ENCODE measurements around the gene TMOD2.

TMOD2 gene

GRCh38 chr15:51799282-51800252 is 48.2 kb downstream of the TMOD2 start:
- no peaks in the 10 kb centered on the region for H3K9me3 ChIP-seq (ENCODE audit: severe bottlenecking)
- no peaks in the 10 kb centered on the region for H3K27me3 ChIP-seq (ENCODE audit: insufficient read depth, low read depth, severe bottlenecking)
- TF ChIP-seq CTCF (IDR thresholded peaks at IDR 0.05; ENCODE audit: low read depth, low read length): no peak
- H3K27ac ChIP-seq: no peak overlapping the region
- DNase-seq: no peak
- peaks cover 2% of the 10 kb centered on the region; the same call in 1 of the 2 replicates for H3K36me3 ChIP-seq
- no peak overlapping the region for H3K4me3 ChIP-seq (ENCODE audit: low read depth, low read length)

- Histone ChIP-seq H3K27me3 (ENCODE audit: insufficient read depth, low read depth, severe bottlenecking) (no peaks in the 10 kb centered on the region), H3K9me3 (ENCODE audit: severe bottlenecking) (no peaks in the 10 kb centered on the region), H3K36me3 (peaks cover 2% of the 10 kb centered on the region; the same call in 1 of the 2 replicates), H3K27ac (no peak overlapping the region), H3K4me3 (ENCODE audit: low read depth, low read length) (no peak overlapping the region)
- TF ChIP-seq CTCF (IDR thresholded peaks at IDR 0.05; ENCODE audit: low read depth, low read length): peak; percentile 86
- DNase-seq: peak; percentile 48
Observed at GRCh38 chr15:51801391-51801835, 50.0 kb downstream of the TMOD2 start.

DNA sequence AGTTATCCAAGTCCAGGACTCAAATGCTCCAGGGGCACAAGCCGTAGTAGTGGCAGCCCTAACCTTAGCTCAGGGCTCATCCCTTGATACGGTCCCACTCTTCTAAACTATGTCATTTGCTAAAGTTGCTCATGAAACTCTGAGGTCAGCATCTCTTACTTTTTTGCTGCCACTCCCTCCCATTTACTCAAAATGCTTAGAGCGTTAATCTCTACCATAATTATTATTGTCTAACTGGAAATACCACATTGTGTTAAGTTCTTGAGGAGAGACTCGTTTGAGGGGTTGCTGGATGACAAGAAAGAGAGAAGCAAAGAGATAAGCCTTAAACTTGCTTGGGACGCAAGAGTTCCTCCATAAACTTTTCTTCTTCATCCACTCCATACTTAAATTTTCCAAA is 51.2 kb downstream of the TMOD2 start:
- TF ChIP-seq CTCF (IDR thresholded peaks at IDR 0.05; ENCODE audit: low read depth, low read length): no peak
- Histone ChIP-seq H3K4me3 (ENCODE audit: low read depth, low read length) (no peak overlapping the region), H3K27ac (no peak overlapping the region), H3K36me3 (peaks cover 2% of the 10 kb centered on the region; the same call in 1 of the 2 replicates), H3K27me3 (ENCODE audit: insufficient read depth, low read depth, severe bottlenecking) (no peaks in the 10 kb centered on the region), H3K9me3 (ENCODE audit: severe bottlenecking) (no peaks in the 10 kb centered on the region)
- DNase-seq: no peak

DNA sequence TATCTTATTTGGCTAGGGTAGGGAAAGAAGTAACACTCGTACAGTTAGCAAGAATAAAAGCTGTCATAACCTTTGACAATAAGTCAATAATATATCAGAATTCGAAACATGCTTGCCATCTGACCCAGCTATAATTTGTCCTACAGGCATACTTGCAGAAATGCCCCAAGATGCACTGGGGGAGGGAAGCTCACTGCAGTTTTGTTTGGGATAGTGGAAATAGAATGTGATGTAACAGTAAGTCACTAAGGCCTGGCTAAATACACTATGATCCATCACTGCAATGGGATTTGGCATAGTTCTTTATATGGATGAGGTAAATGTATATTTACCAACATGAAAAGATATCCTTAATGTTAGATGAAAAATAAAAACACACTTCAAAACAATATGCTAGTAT is 52.6 kb downstream of the TMOD2 start:
- no peaks in the 10 kb centered on the region for H3K9me3 ChIP-seq (ENCODE audit: severe bottlenecking)
- DNase-seq: no peak
- no peaks in the 10 kb centered on the region for H3K27me3 ChIP-seq (ENCODE audit: insufficient read depth, low read depth, severe bottlenecking)
- no peak for TF ChIP-seq CTCF (IDR thresholded peaks at IDR 0.05; ENCODE audit: low read depth, low read length)
- no peak overlapping the region for H3K4me3 ChIP-seq (ENCODE audit: low read depth, low read length)
- H3K36me3 ChIP-seq: no peaks in the 10 kb centered on the region
- H3K27ac ChIP-seq: no peak overlapping the region

DNA sequence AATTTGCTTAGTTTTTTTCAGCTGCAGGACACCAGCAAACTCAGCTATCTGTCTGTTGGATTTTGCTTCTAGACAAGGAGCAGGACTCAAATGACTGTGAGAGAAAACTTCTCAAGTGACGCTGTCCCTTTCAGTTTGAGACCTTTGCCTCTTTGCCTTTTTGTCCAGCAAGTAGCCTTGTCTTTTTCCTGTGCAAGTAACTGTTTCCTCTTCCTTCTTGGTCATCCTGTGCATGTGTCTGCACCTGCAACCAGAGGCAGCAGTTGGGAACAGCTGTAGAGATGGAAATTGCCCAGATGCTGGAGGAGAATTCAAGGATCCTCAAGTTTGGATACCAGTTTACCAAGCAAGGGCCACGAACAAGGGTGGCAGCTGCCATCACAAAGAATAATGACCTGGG is 54.7 kb downstream of the TMOD2 start:
- Histone ChIP-seq H3K9me3 (ENCODE audit: severe bottlenecking) (no peaks in the 10 kb centered on the region), H3K27ac (no peak overlapping the region), H3K27me3 (ENCODE audit: insufficient read depth, low read depth, severe bottlenecking) (no peaks in the 10 kb centered on the region), H3K4me3 (ENCODE audit: low read depth, low read length) (no peak overlapping the region), H3K36me3 (no peaks in the 10 kb centered on the region)
- TF ChIP-seq CTCF (IDR thresholded peaks at IDR 0.05; ENCODE audit: low read depth, low read length): no peak
- DNase-seq: no peak

All from WERI-Rb-1 (cell line).